Measurements from ENCODE around the gene GCGR.

- no peak for TF ChIP-seq GATA2 (IDR thresholded peaks at IDR 0.05; ENCODE audit: low read depth, low read length)
- TF ChIP-seq GATA3 (IDR thresholded peaks at IDR 0.05; ENCODE audit: low read depth, low read length): no peak
These were observed 39.9 kb downstream of the GCGR start for GRCh38 chr17:81843713-81844326.

Data from SH-SY5Y (cell line).